SK-N-SH (cell line): ENCODE results near the gene EVL. TPM values are rescaled to one million over a fixed set of nuclear protein-coding genes. Genes with fewer than 3 reads are reported as not detected.

Experiments
- CTCF ChIA-PET: fragments of 300-600, 350-600 bp; formaldehyde crosslinking; extraction: SDS; loops from one replicate; lab custom pipeline; 2021; lab: Yijun Ruan, JAX
- POLR2A ChIA-PET: fragments of 350-600 bp; sonication (Branson Sonifier 250); formaldehyde crosslinking; extraction: SDS; loops from one replicate; lab custom pipeline; 2020; ENCODE audit warnings: antibody characterized with exemption, inconsistent platforms; lab: Yijun Ruan, JAX
- DNase-seq: peaks from one replicate; pipeline ENCODE4 v3.0.0; 2012
- H2AFZ ChIP-seq: fragments of 200-600 bp; sonication (generic); 2 replicates; pipeline ENCODE4 v1.8.1; 2016; ENCODE audit warnings: antibody characterized with exemption, mild to moderate bottlenecking, low read depth
- H3F3A ChIP-seq: fragments of 200-600 bp; sonication (generic); replicated peaks from 2 replicates; pipeline ENCODE3; 2016; ENCODE audit warnings: antibody characterized with exemption, mild to moderate bottlenecking; ENCODE audit not compliant: insufficient read depth
- H3K27ac ChIP-seq, 2 experiments: fragments of 200-500 bp in 1 of 2; fragments of 200-600 bp in 1 of 2; sonication (Bioruptor generic) in 1 of 2; sonication (generic), shearing (Covaris generic) in 1 of 2; 2 replicates each; pipeline versions ENCODE4 v1.5.1 to v1.6.1; 2014 to 2016; ENCODE audit warnings: low read depth in 2 of 2, inconsistent platforms in 1 of 2, low read length in 1 of 2, mild to moderate bottlenecking in 1 of 2, mixed read lengths in 1 of 2
- H3K27me3 ChIP-seq: fragments of 200-600 bp; sonication (generic), shearing (Covaris generic); 2 replicates; pipeline ENCODE4 v1.6.1; 2016; ENCODE audit warnings: mixed run types; ENCODE audit not compliant: insufficient read depth
- H3K36me3 ChIP-seq, 2 experiments: fragments of 200-500 bp in 1 of 2; fragments of 200-600 bp in 1 of 2; sonication (Bioruptor generic) in 1 of 2; sonication (generic) in 1 of 2; replicated peaks in 1 of 2; 2 replicates each; pipeline versions ENCODE3 to v1.5.1; 2014 to 2016; ENCODE audit warnings: low read length in 1 of 2, mild to moderate bottlenecking in 1 of 2; ENCODE audit not compliant: insufficient read depth in 2 of 2, control insufficient read depth in 1 of 2
- H3K4me1 ChIP-seq, 2 experiments: fragments of 200-500 bp in 1 of 2; fragments of 200-600 bp in 1 of 2; sonication (Bioruptor generic) in 1 of 2; sonication (generic), shearing (Covaris generic) in 1 of 2; 2 replicates each; pipeline versions ENCODE4 v1.5.1 to v1.6.1; 2014 to 2016; ENCODE audit warnings: low read depth in 1 of 2, low read length in 1 of 2, mixed run types in 1 of 2; ENCODE audit not compliant: insufficient read depth in 2 of 2, control insufficient read depth in 1 of 2
- H3K4me2 ChIP-seq: fragments of 200-600 bp; sonication (generic), shearing (Covaris generic); 2 replicates; pipeline ENCODE4 v1.6.1; 2017; ENCODE audit warnings: mixed run types
- H3K4me3 ChIP-seq, 2 experiments: fragments of 200-500 bp in 1 of 2; fragments of 200-600 bp in 1 of 2; sonication (Bioruptor generic) in 1 of 2; sonication (generic), shearing (Covaris generic) in 1 of 2; 2 replicates each; pipeline versions ENCODE4 v1.5.1 to v1.8.1; 2014 to 2016; ENCODE audit warnings: low read depth in 2 of 2, inconsistent platforms in 1 of 2, low read length in 1 of 2, mild to moderate bottlenecking in 1 of 2, mixed read lengths in 1 of 2, moderate library complexity in 1 of 2
- H3K79me2 ChIP-seq: fragments of 200-600 bp; sonication (generic); 2 replicates; pipeline ENCODE4 v1.8.1; 2017; ENCODE audit warnings: mild to moderate bottlenecking; ENCODE audit not compliant: insufficient read depth
- H3K9ac ChIP-seq: fragments of 200-600 bp; sonication (generic); 2 replicates; pipeline ENCODE4 v1.6.1; 2017; ENCODE audit warnings: mixed run types
- H3K9me2 ChIP-seq: fragments of 200-600 bp; sonication (generic); 2 replicates; pipeline ENCODE4 v1.6.1; 2017; ENCODE audit warnings: mixed run types
- H3K9me3 ChIP-seq: fragments of 200-600 bp; sonication (generic); 2 replicates; pipeline ENCODE4 v1.6.1; 2017; ENCODE audit warnings: mixed run types, mild to moderate bottlenecking, moderate library complexity
- H4K20me1 ChIP-seq: fragments of 200-600 bp; sonication (generic); 2 replicates; pipeline ENCODE4 v1.6.1; 2017; ENCODE audit warnings: mild to moderate bottlenecking, mixed run types; ENCODE audit not compliant: insufficient read depth
- CHD2 ChIP-seq: fragments of 150-350 bp; IDR thresholded peaks from 2 replicates; pipeline ENCODE4 v1.6.1; 2018; ENCODE audit warnings: low read length; ENCODE audit not compliant: partially characterized antibody
- ELF1 ChIP-seq: IDR thresholded peaks from 2 replicates; pipeline ENCODE4 v1.4.0; 2012
- EP300 ChIP-seq, 2 experiments: IDR thresholded peaks; 2 replicates each; pipeline versions ENCODE4 v1.4.0 to v1.6.1; 2012; ENCODE audit warnings: borderline replicate concordance in 1 of 2, low read depth in 1 of 2, low read length in 1 of 2
- EZH2phosphoT487 ChIP-seq: fragments of 200-600 bp; sonication (generic); IDR thresholded peaks from 2 replicates; pipeline ENCODE4 v1.6.1; 2017; ENCODE audit warnings: low read depth, mixed run types, mild to moderate bottlenecking, antibody characterized with exemption, moderate library complexity, borderline replicate concordance
- FOXJ3 ChIP-seq: sonication (generic); formaldehyde crosslinking; IDR thresholded peaks from 2 replicates; pipeline ENCODE4 v1.5.1; 2020; ENCODE audit warnings: mild to moderate bottlenecking, missing genetic modification reagents
- GATA2 ChIP-seq: sonication (generic); formaldehyde crosslinking; IDR thresholded peaks from 2 replicates; pipeline ENCODE4 v1.5.0; 2020; ENCODE audit warnings: mild to moderate bottlenecking, missing genetic modification reagents
- JUND ChIP-seq: IDR thresholded peaks from 2 replicates; pipeline ENCODE4 v1.4.0; 2012
- MXI1 ChIP-seq: IDR thresholded peaks from 2 replicates; pipeline ENCODE4 v1.6.1; 2012; ENCODE audit warnings: mild to moderate bottlenecking, low read depth, low read length, improper control_type of control experiment
- NRF1 ChIP-seq: IDR thresholded peaks from 2 replicates; pipeline ENCODE4 v1.6.1; 2012; ENCODE audit warnings: low read depth, mild to moderate bottlenecking, low read length
- SMC3 ChIP-seq: IDR thresholded peaks from 2 replicates; pipeline ENCODE4 v1.6.1; 2012; ENCODE audit warnings: low read depth, low read length, improper control_type of control experiment
- TAF1 ChIP-seq: IDR thresholded peaks from 2 replicates; pipeline ENCODE4 v1.6.1; 2012; ENCODE audit warnings: low read depth, mild to moderate bottlenecking, low read length, moderate library complexity, borderline replicate concordance
- TCF12 ChIP-seq: IDR thresholded peaks from 2 replicates; pipeline ENCODE4 v1.4.0; 2012
- TEAD4 ChIP-seq: IDR thresholded peaks from 2 replicates; pipeline ENCODE4 v1.4.0; 2012; ENCODE audit warnings: mild to moderate bottlenecking, borderline replicate concordance; ENCODE audit not compliant: insufficient read depth
- YY1 ChIP-seq: IDR thresholded peaks from 2 replicates; pipeline ENCODE4 v1.4.0; 2012; ENCODE audit warnings: low read depth, mild to moderate bottlenecking
- WGBS: methylation state at CpG from one replicate; pipeline ENCODE4 v1.1.6; 2017; ENCODE audit warnings: low lambda C conversion rate; 5-methylcytosine and 5-hydroxymethylcytosine counted together
- polyA plus RNA-seq, 3 experiments: library from polyadenylated mRNA; depleted of rRNA; stranded (reverse); fragments of >200 nt; gene quantifications; 2 replicates each; pipeline ENCODE4 v1.2.3, GENCODE V29; 2012
- TF ChIP-seq, protein P1 (sequence below): fragments of 200-600 bp; sonication (generic); IDR thresholded peaks from 2 replicates; pipeline ENCODE4 v1.6.1; 2017; ENCODE audit warnings: antibody characterized with exemption, mild to moderate bottlenecking, moderate library complexity
- TF ChIP-seq, protein P2 (sequence below): IDR thresholded peaks from 2 replicates; pipeline ENCODE4 v1.4.0; 2012; ENCODE audit warnings: low read depth
- TF ChIP-seq, protein P3 (sequence below): IDR thresholded peaks from 2 replicates; pipeline ENCODE4 v1.4.0; 2012; ENCODE audit warnings: low read depth, borderline replicate concordance
- TF ChIP-seq, protein P4 (sequence below): IDR thresholded peaks from 2 replicates; pipeline ENCODE4 v1.6.1; 2012; ENCODE audit warnings: mild to moderate bottlenecking, low read depth, low read length, moderate library complexity

EVL gene
- polyA plus RNA-seq, 1 of the 3 experiments (the other 2 are of a cell fraction): 36.5 TPM

DNA sequence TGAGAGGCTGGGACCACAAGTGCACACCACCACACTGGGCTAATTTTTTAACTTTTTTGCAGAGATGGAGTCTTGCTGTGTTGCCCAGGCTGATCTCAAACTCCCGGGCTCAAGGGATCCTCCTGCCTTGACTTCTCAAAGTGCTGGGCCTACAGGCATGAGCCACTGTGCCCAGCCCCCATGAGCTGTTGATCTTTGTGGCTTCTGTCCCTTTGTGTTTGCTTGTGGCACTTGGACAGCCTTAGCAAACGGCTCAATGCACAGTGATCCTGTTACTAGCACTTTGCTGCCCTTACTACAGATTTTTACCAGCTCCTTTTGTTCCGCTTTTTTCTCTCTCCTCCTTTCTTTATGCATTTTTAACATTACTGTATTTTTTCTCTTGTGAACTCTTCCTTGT, 25.3 kb upstream of the EVL start:
- H3K27me3 ChIP-seq: no peaks in the 10 kb centered on the region
- H3K27ac ChIP-seq: no peak overlapping the region
- no peaks in the 10 kb centered on the region for H3K36me3 ChIP-seq
- no peaks in the 10 kb centered on the region for H3F3A ChIP-seq
- DNase-seq: no peak
- H3K9ac ChIP-seq: no peak overlapping the region
- 0 out of 2 replicates have a peak, but pooled peaks cover 8% of the 10 kb centered on the region for H3K79me2 ChIP-seq
- ChIA-PET CTCF (interaction anchor here (1.1 to 2.6 kb wide), 3 partner anchors 14 to 153 kb away, joined by 3 to 14 read pairs (median 3); no protein-coding TSS in a partner anchor), POLR2A (interaction anchor here (0.6 kb wide), 1 partner anchor 233 kb away, joined by 3 read pairs; no protein-coding TSS in a partner anchor)
- H3K9me2 ChIP-seq: no peaks in the 10 kb centered on the region
- no peaks in the 10 kb centered on the region for H4K20me1 ChIP-seq
- H3K4me2 ChIP-seq: no peak overlapping the region
- H2AFZ ChIP-seq: no peak overlapping the region
- 88% methylated on average over 3 of the region's 3 CpGs for WGBS
- TF ChIP-seq GATA2 (CRISPR knock-in tag) (no peak), EP300 (IDR thresholded peaks at IDR 0.05; ENCODE audit: borderline replicate concordance in 1 of 2, low read depth in 1 of 2, low read length in 1 of 2) (no peak), ELF1 (no peak), SMC3 (no peak), TAF1 (no peak), YY1 (no peak), CHD2 (no peak), EZH2phosphoT487 (no peak)
- TF ChIP-seq, protein P1, sequence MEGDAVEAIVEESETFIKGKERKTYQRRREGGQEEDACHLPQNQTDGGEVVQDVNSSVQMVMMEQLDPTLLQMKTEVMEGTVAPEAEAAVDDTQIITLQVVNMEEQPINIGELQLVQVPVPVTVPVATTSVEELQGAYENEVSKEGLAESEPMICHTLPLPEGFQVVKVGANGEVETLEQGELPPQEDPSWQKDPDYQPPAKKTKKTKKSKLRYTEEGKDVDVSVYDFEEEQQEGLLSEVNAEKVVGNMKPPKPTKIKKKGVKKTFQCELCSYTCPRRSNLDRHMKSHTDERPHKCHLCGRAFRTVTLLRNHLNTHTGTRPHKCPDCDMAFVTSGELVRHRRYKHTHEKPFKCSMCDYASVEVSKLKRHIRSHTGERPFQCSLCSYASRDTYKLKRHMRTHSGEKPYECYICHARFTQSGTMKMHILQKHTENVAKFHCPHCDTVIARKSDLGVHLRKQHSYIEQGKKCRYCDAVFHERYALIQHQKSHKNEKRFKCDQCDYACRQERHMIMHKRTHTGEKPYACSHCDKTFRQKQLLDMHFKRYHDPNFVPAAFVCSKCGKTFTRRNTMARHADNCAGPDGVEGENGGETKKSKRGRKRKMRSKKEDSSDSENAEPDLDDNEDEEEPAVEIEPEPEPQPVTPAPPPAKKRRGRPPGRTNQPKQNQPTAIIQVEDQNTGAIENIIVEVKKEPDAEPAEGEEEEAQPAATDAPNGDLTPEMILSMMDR: no peak
- peaks cover 4 to 16% of the 10 kb centered on the region in 2 experiments; a peak in 2 of 4 replicates for H3K4me1 ChIP-seq
- H3K4me3 ChIP-seq: no peak overlapping the region
- H3K9me3 ChIP-seq: no peaks in the 10 kb centered on the region

DNA sequence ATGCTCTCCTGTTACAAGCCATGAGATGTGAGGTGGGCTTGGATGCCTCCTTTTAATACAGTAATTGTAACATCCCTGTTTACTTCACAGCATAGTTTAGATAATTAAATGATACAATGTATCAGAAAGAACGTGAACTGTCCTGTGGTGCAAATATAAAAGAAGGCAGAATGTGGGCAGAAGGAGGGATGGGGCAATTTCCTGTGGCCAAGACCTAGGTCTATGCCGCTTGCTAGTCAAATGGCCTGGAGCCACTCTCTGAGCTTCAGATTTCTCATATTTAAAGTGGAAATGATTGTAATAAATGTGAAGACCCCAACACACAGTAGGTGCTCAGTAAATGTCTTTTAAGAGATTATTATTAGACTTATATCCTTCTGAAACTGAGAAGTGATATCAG, 24.0 kb upstream of the EVL start:
- WGBS: 98% methylated on average over 2 of the region's 2 CpGs
- Histone ChIP-seq H3K4me3 (no peak overlapping the region), H3K9me2 (no peaks in the 10 kb centered on the region), H3K79me2 (peaks cover 6% of the 10 kb centered on the region; the same call in 1 of the 2 replicates), H3K4me1 (peaks cover 16 to 25% of the 10 kb centered on the region in 2 experiments), H3K27me3 (no peaks in the 10 kb centered on the region), H2AFZ (no peak overlapping the region), H3K9ac (no peak overlapping the region), H3K36me3 (no peaks in the 10 kb centered on the region), H3K27ac (no peak overlapping the region), H3K9me3 (no peaks in the 10 kb centered on the region), H3K4me2 (no peak overlapping the region), H4K20me1 (no peaks in the 10 kb centered on the region), H3F3A (peaks cover 8% of the 10 kb centered on the region)
- POLR2A ChIA-PET: no interaction called here
- no peak for DNase-seq
- CTCF ChIA-PET: no interaction called here
- no peak for TF ChIP-seq JUND
- TF ChIP-seq FOXJ3 (CRISPR knock-in tag): no peak
- no peak for TF ChIP-seq TEAD4
- TF ChIP-seq, protein P2, sequence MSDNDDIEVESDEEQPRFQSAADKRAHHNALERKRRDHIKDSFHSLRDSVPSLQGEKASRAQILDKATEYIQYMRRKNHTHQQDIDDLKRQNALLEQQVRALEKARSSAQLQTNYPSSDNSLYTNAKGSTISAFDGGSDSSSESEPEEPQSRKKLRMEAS: no peak
- TF ChIP-seq, protein P3, sequence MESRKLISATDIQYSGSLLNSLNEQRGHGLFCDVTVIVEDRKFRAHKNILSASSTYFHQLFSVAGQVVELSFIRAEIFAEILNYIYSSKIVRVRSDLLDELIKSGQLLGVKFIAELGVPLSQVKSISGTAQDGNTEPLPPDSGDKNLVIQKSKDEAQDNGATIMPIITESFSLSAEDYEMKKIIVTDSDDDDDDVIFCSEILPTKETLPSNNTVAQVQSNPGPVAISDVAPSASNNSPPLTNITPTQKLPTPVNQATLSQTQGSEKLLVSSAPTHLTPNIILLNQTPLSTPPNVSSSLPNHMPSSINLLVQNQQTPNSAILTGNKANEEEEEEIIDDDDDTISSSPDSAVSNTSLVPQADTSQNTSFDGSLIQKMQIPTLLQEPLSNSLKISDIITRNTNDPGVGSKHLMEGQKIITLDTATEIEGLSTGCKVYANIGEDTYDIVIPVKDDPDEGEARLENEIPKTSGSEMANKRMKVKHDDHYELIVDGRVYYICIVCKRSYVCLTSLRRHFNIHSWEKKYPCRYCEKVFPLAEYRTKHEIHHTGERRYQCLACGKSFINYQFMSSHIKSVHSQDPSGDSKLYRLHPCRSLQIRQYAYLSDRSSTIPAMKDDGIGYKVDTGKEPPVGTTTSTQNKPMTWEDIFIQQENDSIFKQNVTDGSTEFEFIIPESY: no peak
- TF ChIP-seq EZH2phosphoT487: no peak
- TF ChIP-seq, protein P4, sequence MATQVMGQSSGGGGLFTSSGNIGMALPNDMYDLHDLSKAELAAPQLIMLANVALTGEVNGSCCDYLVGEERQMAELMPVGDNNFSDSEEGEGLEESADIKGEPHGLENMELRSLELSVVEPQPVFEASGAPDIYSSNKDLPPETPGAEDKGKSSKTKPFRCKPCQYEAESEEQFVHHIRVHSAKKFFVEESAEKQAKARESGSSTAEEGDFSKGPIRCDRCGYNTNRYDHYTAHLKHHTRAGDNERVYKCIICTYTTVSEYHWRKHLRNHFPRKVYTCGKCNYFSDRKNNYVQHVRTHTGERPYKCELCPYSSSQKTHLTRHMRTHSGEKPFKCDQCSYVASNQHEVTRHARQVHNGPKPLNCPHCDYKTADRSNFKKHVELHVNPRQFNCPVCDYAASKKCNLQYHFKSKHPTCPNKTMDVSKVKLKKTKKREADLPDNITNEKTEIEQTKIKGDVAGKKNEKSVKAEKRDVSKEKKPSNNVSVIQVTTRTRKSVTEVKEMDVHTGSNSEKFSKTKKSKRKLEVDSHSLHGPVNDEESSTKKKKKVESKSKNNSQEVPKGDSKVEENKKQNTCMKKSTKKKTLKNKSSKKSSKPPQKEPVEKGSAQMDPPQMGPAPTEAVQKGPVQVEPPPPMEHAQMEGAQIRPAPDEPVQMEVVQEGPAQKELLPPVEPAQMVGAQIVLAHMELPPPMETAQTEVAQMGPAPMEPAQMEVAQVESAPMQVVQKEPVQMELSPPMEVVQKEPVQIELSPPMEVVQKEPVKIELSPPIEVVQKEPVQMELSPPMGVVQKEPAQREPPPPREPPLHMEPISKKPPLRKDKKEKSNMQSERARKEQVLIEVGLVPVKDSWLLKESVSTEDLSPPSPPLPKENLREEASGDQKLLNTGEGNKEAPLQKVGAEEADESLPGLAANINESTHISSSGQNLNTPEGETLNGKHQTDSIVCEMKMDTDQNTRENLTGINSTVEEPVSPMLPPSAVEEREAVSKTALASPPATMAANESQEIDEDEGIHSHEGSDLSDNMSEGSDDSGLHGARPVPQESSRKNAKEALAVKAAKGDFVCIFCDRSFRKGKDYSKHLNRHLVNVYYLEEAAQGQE: no peak
- TF ChIP-seq YY1: no peak
- TF ChIP-seq MXI1: no peak
- no peak for TF ChIP-seq NRF1
- no peak for TF ChIP-seq TCF12
